ENCODE results near the gene RNF130.
"Not testable (repeated sequence)": the region's sequence is repeated elsewhere in the genome, so short reads cannot be mapped to it uniquely, and the experiment has no call there.

Gene RNF130

GRCh38 chr5:180018347-180019060 is 53.1 kb downstream of the RNF130 start:
- no peak for DNase-seq (ENCODE audit: low spot score)

- DNase-seq (ENCODE audit: low spot score) = not testable (repeated sequence)
Measured at GRCh38 chr5:180015523-180015922, 56.0 kb downstream of the RNF130 start.

GRCh38 chr5:180013678-180014077 is 57.9 kb downstream of the RNF130 start:
- DNase-seq (ENCODE audit: low spot score) = no peak

- DNase-seq (ENCODE audit: low spot score) = no peak
Measured at GRCh38 chr5:180012316-180012715, 59.2 kb downstream of the RNF130 start.

GRCh38 chr5:180010636-180011035 is 60.9 kb downstream of the RNF130 start:
- no peak for DNase-seq (ENCODE audit: low spot score)

- DNase-seq (ENCODE audit: low spot score) = no peak
Measured at GRCh38 chr5:180009581-180009980, 62.0 kb downstream of the RNF130 start.

- no peak for DNase-seq (ENCODE audit: low spot score)
Measured at GRCh38 chr5:180008433-180008832, 63.1 kb downstream of the RNF130 start.

- no peak for DNase-seq (ENCODE audit: low spot score)
Measured at GRCh38 chr5:180007582-180007981, 64.0 kb downstream of the RNF130 start.

- DNase-seq (ENCODE audit: low spot score) = no peak
Measured at GRCh38 chr5:180006141-180006540, 65.4 kb downstream of the RNF130 start.

- DNase-seq (ENCODE audit: low spot score) = no peak
Measured at GRCh38 chr5:180003127-180003526, 68.4 kb downstream of the RNF130 start.

- no peak for DNase-seq (ENCODE audit: low spot score)
Measured at GRCh38 chr5:180001742-180002141, 69.8 kb downstream of the RNF130 start.

GRCh38 chr5:180001136-180001535 is 70.4 kb downstream of the RNF130 start:
- no peak for DNase-seq (ENCODE audit: low spot score)

GRCh38 chr5:179998485-179998884 is 73.1 kb downstream of the RNF130 start:
- no peak for DNase-seq (ENCODE audit: low spot score)

- no peak for DNase-seq (ENCODE audit: low spot score)
Measured at GRCh38 chr5:179994583-179995323, 76.8 kb downstream of the RNF130 start.

GRCh38 chr5:179992855-179993254 is 78.7 kb downstream of the RNF130 start:
- not testable (repeated sequence) for DNase-seq (ENCODE audit: low spot score)

- DNase-seq (ENCODE audit: low spot score) = no peak
Measured at GRCh38 chr5:179991106-179991505, 80.5 kb downstream of the RNF130 start.

- DNase-seq (ENCODE audit: low spot score) = not testable (repeated sequence)
Measured at GRCh38 chr5:179990525-179990924, 81.0 kb downstream of the RNF130 start.

- peak; percentile 10 for DNase-seq (ENCODE audit: low spot score)
Measured at GRCh38 chr5:179986328-179986727, 85.2 kb downstream of the RNF130 start.

- no peak for DNase-seq (ENCODE audit: low spot score)
Measured at GRCh38 chr5:179981636-179982035, 89.9 kb downstream of the RNF130 start.

- no peak for DNase-seq (ENCODE audit: low spot score)
Measured at GRCh38 chr5:179980767-179981166, 90.8 kb downstream of the RNF130 start.

- DNase-seq (ENCODE audit: low spot score) = no peak
Measured at GRCh38 chr5:179978792-179979191, 92.8 kb downstream of the RNF130 start.

GRCh38 chr5:179975713-179976134 is 95.8 kb downstream of the RNF130 start:
- no peak for DNase-seq (ENCODE audit: low spot score)

- DNase-seq (ENCODE audit: low spot score) = peak; percentile 30
Measured at GRCh38 chr5:179974946-179975712, 96.4 kb downstream of the RNF130 start.

All from SW480 (cell line).